Astrocyte (in vitro differentiated cells and primary cell): ENCODE data around the gene EED. TPM values are rescaled to one million over a fixed set of nuclear protein-coding genes. Genes with fewer than 3 reads are reported as not detected.
A peak's percentile ranks its signal among the peaks of the same experiment; 100 is the strongest.

Source experiments
- DNase-seq: peaks from one replicate; pipeline ENCODE4 v3.0.0-alpha.2; 2010; ENCODE audit warnings: low read depth
- FAIRE-seq: peaks from 2 replicates; lab custom pipeline; 2011; peaks lifted over from hg19 to GRCh38; lab: Jason Lieb, UNC
- H2AFZ ChIP-seq: 2 replicates; pipeline ENCODE4 v1.6.0; 2012; ENCODE audit warnings: low read depth, low read length, inconsistent platforms
- H3K27ac ChIP-seq: 2 replicates; pipeline ENCODE4 v1.5.1; 2011; ENCODE audit warnings: low read depth, low read length, inconsistent platforms
- H3K27me3 ChIP-seq: 2 replicates; pipeline ENCODE4 v1.6.0; 2011; ENCODE audit warnings: low read length, inconsistent platforms; ENCODE audit not compliant: insufficient read depth
- H3K36me3 ChIP-seq: 2 replicates; pipeline ENCODE4 v1.5.1; 2011; ENCODE audit warnings: low read length, inconsistent platforms; ENCODE audit not compliant: insufficient read depth
- H3K4me1 ChIP-seq: 2 replicates; pipeline ENCODE4 v1.5.1; 2011; ENCODE audit warnings: low read length, inconsistent platforms; ENCODE audit not compliant: insufficient read depth
- H3K4me2 ChIP-seq: 2 replicates; pipeline ENCODE4 v1.6.0; 2012; ENCODE audit warnings: low read length, inconsistent platforms
- H3K4me3 ChIP-seq: 2 replicates; pipeline ENCODE4 v1.5.1; 2011; ENCODE audit warnings: low read depth, mild to moderate bottlenecking, low read length, inconsistent platforms; ENCODE audit not compliant: insufficient read depth
- H3K79me2 ChIP-seq: 2 replicates; pipeline ENCODE4 v1.6.0; 2012; ENCODE audit warnings: mild to moderate bottlenecking, low read length, inconsistent platforms; ENCODE audit not compliant: insufficient read depth
- H3K9ac ChIP-seq: 2 replicates; pipeline ENCODE4 v1.6.0; 2012; ENCODE audit warnings: mild to moderate bottlenecking, low read length, inconsistent platforms
- H3K9me3 ChIP-seq: 2 replicates; pipeline ENCODE4 v1.5.1; 2012; ENCODE audit warnings: low read depth, mild to moderate bottlenecking, low read length, inconsistent platforms; ENCODE audit not compliant: insufficient read depth
- H4K20me1 ChIP-seq: 2 replicates; pipeline ENCODE4 v1.6.0; 2012; ENCODE audit warnings: low read length, inconsistent platforms; ENCODE audit not compliant: insufficient read depth
- H3K27ac Mint-ChIP-seq: one replicate; pipeline ENCODE4 v1.8.0; 2021; ENCODE audit warnings: mild to moderate bottlenecking, mixed read lengths; ENCODE audit not compliant: unreplicated experiment
- H3K27me3 Mint-ChIP-seq: one replicate; pipeline ENCODE4 v1.8.0; 2021; ENCODE audit warnings: low read depth, mixed read lengths; ENCODE audit not compliant: unreplicated experiment
- H3K36me3 Mint-ChIP-seq: one replicate; pipeline ENCODE4 v1.8.0; 2021; ENCODE audit warnings: low read depth, mixed read lengths; ENCODE audit not compliant: unreplicated experiment
- H3K4me1 Mint-ChIP-seq: one replicate; pipeline ENCODE4 v1.8.0; 2021; ENCODE audit warnings: low read depth, mixed read lengths; ENCODE audit not compliant: unreplicated experiment
- H3K4me3 Mint-ChIP-seq: one replicate; pipeline ENCODE4 v1.8.0; 2021; ENCODE audit warnings: mild to moderate bottlenecking, moderate library complexity, mixed read lengths; ENCODE audit not compliant: unreplicated experiment
- H3K9me3 Mint-ChIP-seq: one replicate; pipeline ENCODE4 v1.8.0; 2021; ENCODE audit warnings: mild to moderate bottlenecking, mixed read lengths; ENCODE audit not compliant: unreplicated experiment
- EZH2 ChIP-seq: IDR thresholded peaks from 2 replicates; pipeline ENCODE4 v1.6.1; 2012; ENCODE audit warnings: mild to moderate bottlenecking, low read length, inconsistent platforms; ENCODE audit not compliant: insufficient read depth
- total RNA-seq: library from RNA; stranded (reverse); gene quantifications from 2 replicates; pipeline ENCODE4 v1.2.1, GENCODE V29; 2021
- TF ChIP-seq, protein P1 (sequence below): IDR thresholded peaks from 2 replicates; pipeline ENCODE4 v1.5.1; 2011; ENCODE audit warnings: low read depth, mild to moderate bottlenecking, inconsistent platforms, low read length, moderate library complexity; ENCODE audit not compliant: insufficient read depth

Gene EED
- total RNA-seq, 1 donor from 2014 or later, result 23.4 TPM

DNA sequence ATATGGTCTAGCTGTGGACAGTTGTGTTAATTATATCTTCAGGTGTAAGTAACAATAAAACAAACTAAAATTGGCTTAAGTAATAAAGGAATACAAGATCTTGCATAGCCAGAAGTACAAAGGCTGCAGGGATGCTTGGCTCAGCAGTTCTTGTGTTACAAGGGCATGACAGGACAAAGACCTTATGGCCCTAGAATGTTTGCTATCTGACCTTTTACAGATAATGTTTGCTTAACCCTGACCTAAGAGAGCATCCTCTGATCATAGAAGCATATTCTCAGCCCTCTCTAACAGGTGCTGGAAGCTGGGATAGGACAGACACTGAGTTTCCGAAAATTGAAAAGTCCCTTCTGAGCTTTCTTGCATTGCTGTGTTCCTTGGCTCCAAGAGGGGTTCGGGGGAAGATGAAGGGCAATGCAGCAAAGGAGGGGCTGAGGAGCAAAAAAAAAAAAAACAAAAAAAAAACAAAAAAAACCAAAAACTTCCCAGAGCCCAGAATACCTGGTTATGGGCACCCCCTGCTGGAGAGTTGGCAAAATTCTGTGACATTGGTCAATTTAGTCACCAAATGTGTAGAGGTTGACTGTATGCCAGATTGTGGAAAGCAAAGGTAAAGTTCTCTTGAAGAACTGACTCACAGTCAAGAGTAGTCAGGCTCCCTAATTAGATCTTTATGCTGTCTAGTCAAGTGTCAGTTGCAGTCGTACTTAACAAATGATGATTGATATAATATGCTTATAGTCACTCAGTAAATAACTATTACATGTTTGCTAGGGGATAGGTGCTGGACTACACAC, 47.1 kb downstream of the EED start:
- Histone ChIP-seq H4K20me1 (no peaks in the 10 kb centered on the region), H3K9ac (no peak overlapping the region), H3K27me3 (no peaks in the 10 kb centered on the region), H3K4me1 (no peaks in the 10 kb centered on the region), H3K79me2 (no peaks in the 10 kb centered on the region), H3K4me3 (no peak overlapping the region), H3K27ac (no peak overlapping the region), H3K4me2 (no peak overlapping the region), H3K9me3 (no peaks in the 10 kb centered on the region), H3K36me3 (no peaks in the 10 kb centered on the region), H2AFZ (no peak overlapping the region)
- Mint-ChIP-seq H3K27me3 (no peaks in the 10 kb centered on the region), H3K4me3 (no peak overlapping the region), H3K27ac (no peak overlapping the region), H3K9me3 (no peaks in the 10 kb centered on the region), H3K4me1 (peaks cover 8% of the 10 kb centered on the region), H3K36me3 (peaks cover 2% of the 10 kb centered on the region)
- no peak for FAIRE-seq
- peak; percentile 34 for DNase-seq
- no peak for TF ChIP-seq EZH2
- TF ChIP-seq, protein P1, sequence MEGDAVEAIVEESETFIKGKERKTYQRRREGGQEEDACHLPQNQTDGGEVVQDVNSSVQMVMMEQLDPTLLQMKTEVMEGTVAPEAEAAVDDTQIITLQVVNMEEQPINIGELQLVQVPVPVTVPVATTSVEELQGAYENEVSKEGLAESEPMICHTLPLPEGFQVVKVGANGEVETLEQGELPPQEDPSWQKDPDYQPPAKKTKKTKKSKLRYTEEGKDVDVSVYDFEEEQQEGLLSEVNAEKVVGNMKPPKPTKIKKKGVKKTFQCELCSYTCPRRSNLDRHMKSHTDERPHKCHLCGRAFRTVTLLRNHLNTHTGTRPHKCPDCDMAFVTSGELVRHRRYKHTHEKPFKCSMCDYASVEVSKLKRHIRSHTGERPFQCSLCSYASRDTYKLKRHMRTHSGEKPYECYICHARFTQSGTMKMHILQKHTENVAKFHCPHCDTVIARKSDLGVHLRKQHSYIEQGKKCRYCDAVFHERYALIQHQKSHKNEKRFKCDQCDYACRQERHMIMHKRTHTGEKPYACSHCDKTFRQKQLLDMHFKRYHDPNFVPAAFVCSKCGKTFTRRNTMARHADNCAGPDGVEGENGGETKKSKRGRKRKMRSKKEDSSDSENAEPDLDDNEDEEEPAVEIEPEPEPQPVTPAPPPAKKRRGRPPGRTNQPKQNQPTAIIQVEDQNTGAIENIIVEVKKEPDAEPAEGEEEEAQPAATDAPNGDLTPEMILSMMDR, result peak; percentile 73

DNA sequence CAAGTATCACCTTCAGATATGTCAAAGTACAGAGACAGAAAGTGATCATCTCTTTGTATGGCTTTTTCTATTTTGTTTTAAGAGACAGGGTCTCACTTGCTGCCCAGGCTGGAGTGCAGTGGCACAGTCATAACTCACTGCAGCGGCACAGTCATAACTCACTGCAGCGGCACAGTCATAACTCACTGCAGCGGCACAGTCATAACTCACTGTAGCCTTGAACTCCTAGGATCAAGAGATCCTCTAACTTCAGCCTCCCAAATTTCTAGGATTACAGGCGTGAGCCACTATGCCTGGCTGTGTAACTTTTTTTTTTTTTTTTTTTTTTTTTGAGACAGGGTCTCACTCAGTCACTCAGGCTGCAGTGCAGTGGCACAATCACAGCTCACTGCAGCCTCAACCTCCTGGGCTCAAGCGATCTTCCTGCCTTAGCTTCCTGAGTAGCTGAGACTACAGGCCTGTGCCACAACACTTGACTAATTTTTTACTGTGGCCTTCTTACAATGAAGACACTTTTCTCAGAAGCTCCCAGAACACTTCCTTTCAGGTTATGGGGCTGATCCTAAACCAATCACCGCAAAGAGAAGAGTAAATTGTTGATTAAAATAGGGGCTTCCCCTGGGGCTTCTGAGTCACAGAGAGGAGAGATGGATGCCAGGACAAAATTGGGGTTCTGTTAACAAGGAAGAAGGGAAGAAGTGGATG, 48.5 kb downstream of the EED start:
- H3K27ac ChIP-seq, result no peak overlapping the region
- no peaks in the 10 kb centered on the region for H3K36me3 Mint-ChIP-seq
- H3K27me3 ChIP-seq, result no peaks in the 10 kb centered on the region
- no peaks in the 10 kb centered on the region for H3K9me3 Mint-ChIP-seq
- H4K20me1 ChIP-seq, result no peaks in the 10 kb centered on the region
- no peak overlapping the region for H3K4me3 Mint-ChIP-seq
- H3K9ac ChIP-seq, result no peak overlapping the region
- no peak for DNase-seq
- TF ChIP-seq, protein P1, result no peak
- no peak for TF ChIP-seq EZH2
- no peak overlapping the region for H3K27ac Mint-ChIP-seq
- FAIRE-seq, result no peak
- peaks cover 8% of the 10 kb centered on the region for H3K4me1 Mint-ChIP-seq
- H3K4me3 ChIP-seq, result no peak overlapping the region
- no peaks in the 10 kb centered on the region for H3K4me1 ChIP-seq
- H3K79me2 ChIP-seq, result no peaks in the 10 kb centered on the region
- no peaks in the 10 kb centered on the region for H3K9me3 ChIP-seq
- no peaks in the 10 kb centered on the region for H3K27me3 Mint-ChIP-seq
- no peaks in the 10 kb centered on the region for H3K36me3 ChIP-seq
- no peak overlapping the region for H3K4me2 ChIP-seq
- no peak overlapping the region for H2AFZ ChIP-seq
